ENCODE data around the gene PPP2R5A.
A peak's percentile ranks its signal among the peaks of the same experiment; 100 is the strongest.

The PPP2R5A gene

DNA sequence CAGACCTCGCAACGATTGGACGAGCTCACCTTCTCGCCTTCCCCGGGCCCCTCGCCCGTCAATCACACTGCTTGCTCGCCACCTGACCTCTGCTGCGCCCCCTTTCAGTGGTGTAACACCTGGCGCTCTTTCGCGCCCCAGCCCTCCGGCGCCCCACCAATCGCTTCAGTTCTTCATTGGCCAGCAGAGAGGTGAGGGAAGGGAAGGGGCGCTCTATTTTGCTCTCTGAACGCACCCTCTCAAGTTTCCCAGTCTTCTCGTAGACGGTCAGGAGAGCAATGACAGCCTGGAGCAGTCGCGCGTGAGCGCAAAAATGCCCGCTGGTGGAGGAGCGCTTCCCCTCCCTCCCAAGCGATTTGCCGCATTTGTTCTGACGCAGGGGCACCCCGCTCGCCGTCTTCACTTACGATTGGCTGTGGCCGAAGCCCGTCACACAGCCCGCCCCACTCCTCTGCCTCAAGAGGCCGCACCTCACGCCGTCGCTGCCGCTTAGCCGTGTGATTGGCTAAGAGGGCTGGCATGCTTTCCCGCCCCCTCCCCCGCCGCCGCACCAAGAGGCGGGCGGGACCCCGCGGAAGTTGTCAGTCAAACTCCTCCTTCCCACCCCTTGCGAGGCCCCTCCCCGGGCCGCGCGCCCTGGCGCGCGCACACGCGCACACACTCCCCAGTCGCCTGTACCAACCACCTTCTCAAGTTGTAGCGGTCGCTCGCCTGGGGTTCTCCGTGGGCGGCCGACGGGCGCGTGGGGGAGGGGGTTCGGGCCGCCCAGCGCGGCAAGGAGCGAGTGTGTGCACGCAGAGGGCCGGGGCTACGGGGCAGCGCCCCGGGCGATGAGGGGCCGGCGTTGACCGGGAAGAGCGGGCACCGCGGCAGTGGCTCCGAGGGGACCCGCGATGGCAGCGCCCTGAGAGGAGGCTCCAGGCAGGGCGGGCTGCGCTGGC is at the start of gene PPP2R5A:
Gene PPP2R5A, plus strand, starts transcription at position 667 of the 941 bp plus-strand sequence. CDS start 701 bp downstream, outside the sequence.
- DNase-seq = peak; percentile 92 to 99 (median 96)

DNA sequence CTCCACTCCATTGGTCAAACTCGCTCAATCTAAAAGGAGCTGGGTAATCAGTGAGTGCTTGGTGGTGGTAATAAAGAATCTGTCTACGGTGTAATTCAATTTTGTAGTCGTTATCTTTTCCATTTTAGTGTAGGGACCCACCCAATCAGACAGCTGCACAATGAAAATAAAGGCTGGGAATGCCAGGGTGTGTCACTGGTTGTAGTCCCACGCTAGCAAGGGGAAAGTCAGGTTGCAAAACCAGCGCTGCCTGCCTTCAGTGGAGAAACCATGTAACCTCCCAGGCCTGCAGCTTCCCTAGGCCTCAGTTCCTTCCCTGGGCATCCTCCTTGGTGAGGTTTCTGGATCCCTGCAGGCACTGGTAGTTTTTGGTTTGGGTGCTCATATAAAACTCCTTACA is 49.4 kb upstream of the PPP2R5A start:
- DNase-seq = no peak

DNA sequence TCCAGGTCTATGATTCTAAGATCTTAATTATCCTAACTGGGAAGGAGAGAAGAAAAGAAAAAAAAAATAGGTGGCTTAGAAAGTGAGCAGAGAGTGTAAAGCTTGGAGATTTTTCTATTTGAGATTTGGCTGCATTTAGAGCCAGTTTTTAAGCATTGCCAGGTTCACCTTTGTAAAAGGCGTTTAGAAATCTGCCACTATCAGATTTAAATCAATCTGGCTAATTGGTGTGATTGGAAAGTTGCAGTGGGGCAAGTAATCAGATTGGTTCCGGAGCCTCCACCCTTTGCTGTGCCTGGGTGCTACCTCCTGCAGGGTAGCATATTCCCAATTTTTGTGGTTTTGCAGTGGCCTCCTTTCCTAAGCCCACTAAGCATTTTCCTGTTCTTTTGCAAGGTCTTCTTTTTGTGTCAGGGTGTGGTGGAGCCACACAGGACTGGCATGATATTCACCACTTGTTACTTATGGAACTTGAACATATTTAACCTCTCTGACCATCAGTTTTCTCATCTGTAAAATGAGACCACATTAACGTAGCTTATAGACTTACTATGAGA is 48.5 kb upstream of the PPP2R5A start:
- DNase-seq = no peak

DNA sequence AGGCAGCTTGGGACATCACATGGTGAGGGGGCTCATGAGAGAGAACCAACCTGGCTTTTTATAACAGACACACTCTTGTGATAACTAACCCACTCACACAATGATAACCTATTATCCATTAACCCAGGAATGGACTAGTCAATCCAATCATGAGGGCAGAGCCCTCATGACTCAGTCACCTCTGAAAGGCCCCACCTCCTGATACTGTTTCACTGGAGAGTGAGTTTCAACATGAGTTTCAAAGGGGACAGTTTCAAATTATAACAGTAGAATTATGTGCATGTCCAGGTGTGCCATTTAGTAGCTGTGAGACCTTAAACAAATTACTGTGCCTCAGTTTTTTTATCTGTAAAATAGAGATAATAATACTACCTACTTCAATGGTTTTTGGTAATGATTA is 47.6 kb upstream of the PPP2R5A start:
- no peak for DNase-seq

DNA sequence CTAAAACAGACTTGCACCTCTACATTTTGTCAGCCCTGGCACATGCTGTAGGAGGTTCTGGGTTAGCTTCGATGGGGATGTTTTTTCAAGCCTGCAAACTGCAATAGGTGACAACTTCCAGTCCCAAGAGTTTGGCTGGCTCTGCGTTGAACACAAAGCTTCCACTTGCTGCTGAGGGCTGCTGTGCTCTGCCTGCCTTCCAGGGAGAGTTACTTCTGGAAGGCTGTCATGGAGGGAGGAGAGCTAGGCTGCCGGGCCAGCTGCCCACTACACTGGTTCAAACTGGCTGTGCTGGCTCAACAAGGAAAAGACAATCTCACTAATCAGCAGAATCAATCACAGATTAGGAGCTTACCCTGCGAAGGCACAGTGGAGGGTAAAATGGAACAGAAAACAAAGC is 46.7 kb upstream of the PPP2R5A start:
- no peak for DNase-seq

DNA sequence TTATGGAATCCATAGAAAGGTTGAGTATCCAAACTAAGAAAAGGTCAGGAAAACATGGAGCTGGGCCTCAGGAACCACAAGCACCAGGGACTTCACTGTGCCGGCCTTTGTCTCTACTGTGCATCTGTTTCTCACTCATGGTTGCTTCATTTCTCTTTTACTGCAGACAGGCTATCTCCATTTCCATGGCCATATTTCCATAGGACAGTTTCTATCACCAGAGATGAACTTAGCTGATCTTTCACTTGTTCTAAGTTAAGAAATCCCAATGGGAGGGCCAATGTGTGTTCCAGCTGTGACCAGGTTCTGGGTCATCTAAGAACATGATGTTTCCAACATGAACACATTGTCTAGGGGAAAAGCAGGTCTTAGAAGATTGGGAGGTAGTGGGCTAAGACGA is 43.7 kb upstream of the PPP2R5A start:
- no peak for DNase-seq

DNA sequence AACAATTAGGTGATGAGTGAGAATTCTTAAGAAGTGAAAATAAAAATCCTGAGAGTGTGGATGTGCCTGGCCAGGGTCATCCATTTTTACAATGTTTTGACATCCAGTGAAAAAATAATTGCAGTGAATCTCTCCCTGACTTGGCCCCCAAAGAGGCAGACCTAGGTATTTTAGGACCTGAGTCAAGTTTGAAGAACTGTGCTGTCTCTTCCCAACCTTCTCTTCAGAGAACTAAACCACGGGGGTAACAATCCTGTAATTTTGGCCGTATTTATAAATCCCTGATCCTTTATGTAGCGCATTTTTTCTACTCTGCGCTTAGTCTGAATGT is 43.3 kb upstream of the PPP2R5A start:
- DNase-seq = no peak

DNA sequence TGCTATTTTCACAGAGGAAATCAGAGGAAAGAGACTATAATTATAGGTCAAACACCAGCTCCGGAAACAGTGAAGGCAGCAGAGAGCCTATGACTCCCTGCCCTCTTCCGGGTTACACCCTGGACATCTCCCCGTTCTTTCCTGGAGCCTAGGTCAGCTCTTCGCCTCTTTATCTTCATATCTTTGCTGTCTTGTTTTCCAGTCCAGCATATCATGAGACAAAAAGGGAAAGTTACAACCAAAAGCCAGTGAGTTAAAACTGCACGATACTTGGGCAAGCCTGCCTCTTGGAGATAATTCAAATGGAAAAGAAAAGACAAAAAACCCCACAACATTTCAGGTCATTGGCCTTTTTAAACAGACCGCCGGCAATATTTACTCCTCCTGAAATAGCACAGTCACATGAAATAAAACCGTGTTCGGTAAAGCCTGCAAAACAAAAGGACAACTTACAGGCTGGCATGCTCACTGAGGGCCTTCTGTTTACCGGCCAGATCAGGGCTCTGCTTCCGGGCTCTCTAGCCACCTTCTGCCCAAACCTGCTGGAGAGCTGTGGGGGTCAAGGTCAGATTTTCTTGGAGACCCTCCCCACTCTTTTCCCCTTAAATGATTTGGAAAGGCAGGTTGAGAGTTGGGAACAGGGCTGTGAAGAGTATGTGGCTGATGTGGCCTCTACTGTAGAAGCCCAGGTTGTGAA is 42.8 kb upstream of the PPP2R5A start:
- DNase-seq = no peak

DNA sequence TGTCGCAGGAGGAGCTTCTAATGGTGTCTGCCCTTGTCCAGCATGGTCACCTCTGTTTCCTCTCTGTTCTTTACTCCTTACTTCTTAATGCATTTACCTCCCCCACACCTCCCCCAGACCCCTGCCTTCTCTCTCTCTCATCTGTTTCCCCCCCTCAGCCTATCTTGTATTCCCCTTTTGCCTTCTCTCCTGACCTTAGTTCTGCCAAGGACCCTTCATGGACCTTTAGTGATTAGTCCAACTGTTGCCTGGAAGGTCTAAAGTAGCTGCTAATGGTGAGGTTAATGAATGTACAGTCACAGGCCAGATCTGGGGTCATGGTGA is 42.3 kb upstream of the PPP2R5A start:
- DNase-seq = no peak

DNA sequence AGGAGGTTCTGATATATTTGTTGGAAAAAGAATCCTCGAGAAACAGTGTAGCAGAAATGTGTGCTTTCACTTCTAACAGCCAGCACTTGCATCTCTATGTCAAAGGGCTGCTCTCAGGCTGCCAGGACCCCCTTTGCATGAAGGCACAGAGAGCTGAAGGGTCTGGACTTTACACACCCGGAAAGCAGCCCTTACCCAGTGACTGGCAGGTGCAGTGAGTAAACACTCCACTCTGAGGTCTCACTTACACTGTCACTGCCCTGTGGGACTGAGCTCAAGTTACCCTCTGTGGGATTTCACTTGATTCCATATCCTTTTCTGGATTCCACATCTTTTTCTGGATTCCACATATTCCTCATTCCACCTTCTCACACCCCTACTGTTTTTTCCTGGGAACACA is 40.8 kb upstream of the PPP2R5A start:
- no peak for DNase-seq

DNA sequence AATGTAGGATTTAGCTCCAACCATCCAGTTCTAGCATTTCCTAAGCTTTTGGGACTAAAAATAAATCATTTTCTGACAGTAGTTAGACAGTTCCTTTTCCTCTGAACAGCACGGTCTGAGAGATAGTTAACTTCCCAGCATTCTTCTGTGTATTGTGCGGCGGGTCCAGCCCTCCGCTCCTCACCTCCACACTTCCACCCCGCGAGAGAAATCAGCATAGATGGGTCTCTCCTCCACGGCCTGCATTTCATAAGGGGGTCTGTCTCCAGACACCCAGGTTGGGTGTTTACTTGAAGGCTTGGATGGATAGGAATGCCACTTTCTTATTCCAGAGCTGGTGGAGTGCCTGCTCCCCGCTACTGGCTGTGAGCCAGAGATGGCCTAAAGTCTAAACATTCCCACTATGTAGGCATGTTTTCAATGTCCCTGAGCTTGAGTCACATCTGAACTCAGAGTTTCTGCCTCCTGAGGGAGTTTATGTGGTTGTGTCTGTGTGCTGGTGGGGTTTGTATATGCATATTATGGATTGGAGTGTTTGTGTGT is 38.0 kb upstream of the PPP2R5A start:
- no peak for DNase-seq

DNA sequence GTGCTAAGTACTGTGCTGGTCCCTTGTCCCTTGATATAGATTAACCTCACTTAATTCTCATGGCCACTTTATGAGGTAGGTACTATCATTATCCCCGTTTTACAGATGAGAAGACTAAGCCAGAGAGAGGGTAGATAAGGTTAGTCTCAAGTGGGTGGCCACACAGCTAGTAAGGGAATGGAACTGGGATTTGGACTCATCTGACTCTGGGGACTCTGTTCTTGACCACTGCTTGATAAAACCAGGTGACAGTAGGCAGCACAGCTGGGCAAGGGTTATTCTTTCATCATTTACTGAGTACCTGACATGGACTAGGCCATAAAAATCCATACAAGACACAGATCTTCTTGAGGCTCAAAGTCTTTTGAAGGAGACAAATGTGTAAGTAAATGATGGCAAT is 37.2 kb upstream of the PPP2R5A start:
- no peak for DNase-seq

DNA sequence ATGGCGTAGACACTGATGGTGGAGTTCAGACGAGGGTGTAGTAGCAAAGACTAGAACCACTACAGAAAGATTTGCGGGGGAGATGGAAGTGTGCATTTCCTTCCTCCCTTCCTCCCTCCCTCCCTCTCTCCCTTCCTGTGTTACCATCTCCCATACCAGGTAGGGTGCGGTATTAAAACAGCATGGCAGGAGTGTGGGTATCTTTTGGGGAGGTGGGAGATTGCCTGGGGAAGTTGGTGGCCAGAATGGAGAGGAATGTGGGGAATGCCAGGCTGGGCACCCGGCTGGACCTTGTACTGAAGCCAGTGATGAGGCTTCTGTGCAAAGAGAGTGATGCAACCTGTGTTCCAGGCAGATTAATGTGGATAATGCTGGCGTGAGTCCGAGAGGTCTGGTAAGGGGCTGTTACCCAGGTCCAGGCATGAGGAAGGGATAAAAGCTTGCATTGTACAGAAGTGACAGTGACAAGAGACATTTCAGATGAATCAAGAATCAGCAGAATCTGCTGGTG is 30.3 kb upstream of the PPP2R5A start:
- no peak for DNase-seq

DNA sequence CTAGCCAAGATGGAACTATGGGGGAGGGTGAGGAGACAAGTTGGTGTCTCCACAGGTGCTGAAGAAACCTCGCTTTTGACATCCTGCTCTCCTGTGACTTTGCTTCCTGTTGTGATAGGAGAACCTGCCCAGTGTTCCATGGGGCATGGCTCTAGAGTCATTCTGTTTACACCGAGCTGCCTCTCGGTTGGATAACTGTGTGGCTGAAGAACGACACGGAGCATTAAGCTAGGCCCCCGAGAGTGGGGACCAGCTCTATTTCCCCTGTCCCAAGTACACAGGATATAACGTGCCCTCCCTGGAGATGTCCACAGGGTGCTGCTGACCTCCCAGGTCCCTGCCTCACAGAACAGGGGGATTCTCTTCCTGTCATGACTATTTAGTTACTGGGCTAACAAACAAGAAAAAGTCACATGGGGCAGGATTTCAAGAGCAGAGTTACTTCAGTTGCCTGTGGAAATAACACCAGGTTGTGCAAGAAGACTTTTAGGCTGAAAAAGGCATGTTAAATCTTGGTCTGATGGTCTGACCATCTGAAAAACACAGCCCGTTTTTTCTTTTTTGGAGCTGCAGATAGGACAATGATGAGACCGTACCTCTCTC is 29.4 kb upstream of the PPP2R5A start:
- DNase-seq = no peak

DNA sequence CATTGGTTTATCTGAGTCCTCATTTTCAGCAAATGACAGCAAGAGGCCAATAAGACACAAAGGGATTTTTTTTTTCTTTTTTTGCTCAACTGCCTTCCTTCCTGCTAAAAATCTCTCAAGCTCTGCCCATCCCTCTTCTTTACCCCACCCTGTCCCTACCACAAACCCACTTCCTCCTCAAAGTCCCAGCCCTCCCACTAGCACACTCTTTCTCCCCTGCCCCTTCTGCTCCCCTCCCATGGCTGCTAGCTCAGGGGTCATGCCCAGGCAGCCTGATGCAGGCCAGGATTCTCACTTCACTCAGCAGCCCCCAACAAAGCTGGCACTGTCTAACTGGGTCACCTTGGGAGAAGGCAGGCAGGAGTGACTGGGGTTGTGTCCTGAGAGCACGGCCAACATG is 28.8 kb upstream of the PPP2R5A start:
- DNase-seq = no peak

DNA sequence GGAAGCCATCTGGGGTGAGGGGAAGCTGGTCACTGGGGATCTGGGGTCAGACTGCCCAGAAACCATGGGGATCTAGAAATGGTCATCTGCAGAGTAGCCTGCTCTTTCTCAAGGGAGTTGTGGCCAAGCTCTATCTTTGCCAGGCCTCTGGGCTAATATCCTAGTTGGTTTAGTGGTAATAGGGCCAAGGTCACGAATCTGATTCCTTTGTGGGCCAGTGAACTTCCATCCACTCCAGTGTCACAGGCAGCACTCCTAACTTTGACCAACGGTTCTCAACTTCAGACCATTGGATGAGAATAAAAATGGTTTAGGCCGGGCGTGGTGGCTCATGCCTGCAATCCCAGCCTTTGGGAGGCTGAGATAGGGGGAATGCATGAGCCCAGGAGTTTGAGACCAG is 28.1 kb upstream of the PPP2R5A start:
- DNase-seq = no peak

DNA sequence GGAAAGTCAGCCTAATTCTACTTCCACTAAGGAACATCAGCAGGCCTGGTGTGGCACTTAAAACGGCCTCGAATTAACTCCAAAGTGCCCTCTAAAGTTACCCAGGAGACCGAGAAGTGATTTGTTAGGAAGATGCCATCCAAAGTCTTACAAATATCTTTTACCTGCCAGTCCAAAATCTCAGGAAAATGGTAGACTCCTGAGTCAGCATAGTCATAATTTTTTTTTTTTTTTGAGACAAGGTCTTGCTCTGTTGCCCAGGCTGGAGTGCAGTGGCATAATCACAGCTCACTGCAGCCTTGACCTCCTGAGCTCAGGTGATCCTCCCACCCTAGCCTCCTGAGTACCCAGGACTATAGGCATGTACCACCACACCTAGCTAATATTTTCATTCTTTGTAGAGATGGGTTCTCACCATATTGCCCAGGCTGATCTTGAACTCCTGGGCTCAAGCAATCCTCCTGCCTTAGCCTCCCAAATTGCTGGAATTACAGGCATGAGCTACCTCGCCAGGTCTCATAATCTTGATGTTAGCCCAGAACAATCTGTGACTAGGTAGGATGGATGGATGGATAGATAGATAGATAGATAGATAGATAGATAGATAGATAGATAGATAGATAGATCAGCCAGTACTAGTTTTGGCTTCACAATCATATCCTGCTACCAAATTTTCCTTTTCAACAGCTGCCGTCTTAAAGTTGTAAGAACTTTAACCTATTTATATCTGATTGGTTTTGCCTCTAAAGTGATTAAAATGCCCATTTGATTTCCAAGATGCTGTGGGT is 25.3 kb upstream of the PPP2R5A start:
- DNase-seq = no peak

DNA sequence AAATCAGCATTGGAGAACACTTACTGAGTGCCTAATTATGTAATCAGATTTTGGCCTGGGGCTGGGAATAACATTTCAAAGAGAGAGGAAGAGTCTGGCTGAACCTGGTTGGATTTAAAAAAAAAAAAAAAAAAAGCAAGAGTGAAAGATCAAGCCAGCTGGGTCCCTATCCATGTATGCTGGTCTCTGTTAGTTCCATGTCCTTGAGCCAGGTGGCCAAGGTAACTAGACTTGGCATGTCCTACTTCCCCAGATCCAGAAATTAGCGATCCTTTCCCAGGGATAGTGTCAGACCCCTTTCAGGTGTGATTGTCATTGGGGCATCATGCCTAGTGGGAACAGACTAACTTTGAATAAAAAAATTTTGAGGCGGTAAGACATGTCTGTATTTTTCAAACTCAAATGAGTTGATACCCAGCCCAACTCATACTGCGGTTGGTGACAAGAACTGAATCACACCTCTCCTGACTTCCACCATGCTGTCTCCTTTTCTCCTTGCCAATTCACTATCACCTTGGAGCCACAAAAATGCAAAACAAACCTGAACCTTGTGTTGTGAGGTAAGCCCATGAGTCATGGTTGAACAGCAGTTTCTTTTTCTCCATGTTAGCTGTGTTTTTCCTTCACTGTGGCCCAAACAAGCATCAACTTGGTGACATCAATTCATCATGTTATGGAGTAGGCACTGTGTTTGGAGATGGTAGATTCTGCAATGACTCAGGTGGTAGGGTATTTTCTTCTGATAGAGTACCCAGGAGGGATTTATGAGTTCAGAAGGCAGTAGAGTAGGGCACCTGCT is 24.5 kb upstream of the PPP2R5A start:
- DNase-seq = no peak

DNA sequence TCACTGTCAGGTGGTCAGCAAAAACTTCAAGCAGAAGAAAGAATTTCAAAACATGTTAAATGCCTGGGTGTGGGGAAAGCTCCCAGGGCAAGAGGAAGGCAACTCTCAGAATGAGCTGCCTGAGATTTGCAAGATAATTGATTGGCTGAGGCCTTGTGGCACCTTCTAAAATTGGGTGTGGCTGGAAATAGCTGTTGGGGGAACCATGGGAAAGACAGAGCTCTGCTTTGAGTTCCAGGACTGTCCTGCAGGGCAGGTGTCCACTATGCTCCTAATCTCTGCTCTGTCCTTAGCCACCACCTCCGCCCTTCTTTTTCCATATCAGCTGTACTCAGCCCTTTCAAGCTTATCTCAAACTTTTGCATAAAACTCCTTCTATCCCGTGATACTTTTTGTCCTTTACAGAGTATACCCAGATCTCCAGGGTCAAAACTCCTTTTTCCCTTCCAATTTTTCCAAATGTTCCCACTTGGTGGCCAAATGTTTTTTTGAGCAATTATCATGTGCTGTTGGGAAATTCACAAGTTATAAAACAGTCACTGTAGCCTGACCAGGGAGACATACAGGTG is 23.8 kb upstream of the PPP2R5A start:
- DNase-seq = no peak

DNA sequence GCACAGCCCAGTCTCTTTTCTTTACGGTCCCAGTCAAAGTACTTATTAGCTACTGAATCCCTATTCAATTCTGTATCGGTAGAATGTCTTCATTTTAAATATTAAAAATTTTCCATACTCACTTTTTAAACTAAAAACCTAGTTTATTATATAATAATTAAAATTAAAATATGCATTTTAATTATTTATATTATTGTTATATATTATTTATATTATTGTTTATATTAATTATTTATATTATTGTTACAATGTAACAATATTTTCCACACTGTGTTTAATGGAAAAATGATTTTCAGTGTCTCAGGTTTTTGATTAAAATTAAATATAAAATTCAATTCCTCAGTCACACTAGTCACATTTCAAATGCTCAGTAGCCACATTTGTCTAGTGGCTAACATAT is 18.2 kb upstream of the PPP2R5A start:
- no peak for DNase-seq

DNA sequence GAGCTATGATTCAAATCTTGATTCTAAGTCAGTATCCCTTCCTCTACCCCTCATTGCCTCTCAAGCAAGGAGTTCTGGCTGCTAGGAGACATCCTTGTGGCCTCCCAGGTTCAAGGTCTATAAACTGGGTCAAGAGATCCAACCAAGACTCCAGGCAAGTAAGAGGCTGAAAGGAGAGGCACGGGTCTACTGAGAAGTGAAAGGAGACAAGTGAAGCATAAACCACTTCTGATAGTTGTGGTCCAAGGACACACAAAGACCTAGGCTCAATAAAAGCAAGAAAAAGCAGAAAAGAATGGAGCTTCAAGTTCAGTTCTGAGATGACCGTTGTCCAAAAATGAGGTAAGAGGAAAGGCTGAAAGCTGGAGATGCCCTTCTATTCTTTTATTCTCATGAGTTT is 17.8 kb upstream of the PPP2R5A start:
- DNase-seq = no peak

All from activated CD4-positive, CD25-positive, alpha-beta regulatory T cell (primary cell).